HG02642 (cell line): ENCODE data around the gene SDHA.
A peak's percentile ranks its signal among the peaks of the same experiment; 100 is the strongest.
"Not testable (repeated sequence)": the region's sequence is repeated elsewhere in the genome, so short reads cannot be mapped to it uniquely, and the experiment has no call there.

Source experiments
- ATAC-seq: cut with Tn5 transposase; IDR thresholded peaks from one replicate; pipeline ENCODE4 v1.9.1; 2021; ENCODE audit warnings: mild to moderate bottlenecking; ENCODE audit not compliant: unreplicated experiment, poor library complexity

SDHA gene

DNA sequence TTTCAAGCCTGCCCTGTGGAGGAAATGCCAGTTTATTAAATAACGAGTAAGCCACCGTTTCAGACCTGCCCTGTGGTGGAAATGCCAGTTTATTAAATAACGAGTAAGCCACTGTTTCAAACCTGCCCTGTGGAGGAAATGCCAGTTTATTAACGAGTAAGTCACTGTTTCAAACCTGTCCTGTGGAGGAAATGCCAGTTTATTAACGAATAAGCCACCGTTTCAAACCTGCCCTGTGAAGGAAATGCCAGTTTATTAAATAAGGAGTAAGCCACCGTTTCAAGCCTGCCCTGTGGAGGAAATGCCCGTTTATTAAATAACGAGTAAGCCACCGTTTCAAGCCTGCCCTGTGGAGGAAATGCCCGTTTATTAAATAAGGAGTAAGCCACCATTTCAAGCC lies 33.9 kb downstream of the SDHA start:
- ATAC-seq, result not testable (repeated sequence)

DNA sequence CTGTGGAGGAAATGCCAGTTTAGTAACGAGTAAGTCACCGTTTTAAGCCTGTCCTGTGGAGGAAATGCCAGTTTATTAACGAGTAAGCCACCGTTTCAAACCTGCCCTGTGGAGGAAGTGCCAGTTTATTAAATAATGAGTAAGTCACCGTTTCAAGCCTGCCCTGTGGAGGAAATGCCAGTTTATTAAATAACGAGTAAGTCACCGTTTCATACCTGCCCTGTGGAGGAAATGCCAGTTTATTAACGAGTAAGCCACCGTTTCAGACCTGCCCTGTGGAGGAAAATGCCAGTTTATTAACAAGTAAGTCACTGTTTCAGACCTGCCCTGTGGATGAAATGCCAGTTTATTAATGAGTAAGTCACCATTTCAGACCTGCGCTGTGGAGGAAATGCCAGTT lies 34.4 kb downstream of the SDHA start:
- ATAC-seq, result no peak

DNA sequence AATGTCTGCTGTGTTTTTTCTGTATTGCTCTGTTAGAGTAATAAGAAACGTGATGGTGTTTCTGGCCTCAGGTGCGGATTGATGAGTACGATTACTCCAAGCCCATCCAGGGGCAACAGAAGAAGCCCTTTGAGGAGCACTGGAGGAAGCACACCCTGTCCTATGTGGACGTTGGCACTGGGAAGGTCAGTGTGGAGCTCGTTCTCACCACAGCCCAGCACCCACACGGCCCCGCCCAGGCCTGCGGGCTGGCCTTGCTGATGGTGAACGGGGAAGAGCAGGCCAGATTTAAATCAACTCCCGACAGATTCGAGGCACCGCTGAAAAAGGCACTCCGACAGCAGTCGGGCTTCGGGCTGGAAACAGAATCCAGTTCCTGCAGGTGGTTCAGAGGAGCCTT lies 36.2 kb downstream of the SDHA start:
- not testable (repeated sequence) for ATAC-seq

GRCh38 chr5:255116-255515 lies 37.0 kb downstream of the SDHA start:
- not testable (repeated sequence) for ATAC-seq

- not testable (repeated sequence) for ATAC-seq
Measured at GRCh38 chr5:256347-256746, 38.2 kb downstream of the SDHA start.

- no peak for ATAC-seq
Measured at GRCh38 chr5:257148-257547, 39.0 kb downstream of the SDHA start.

DNA sequence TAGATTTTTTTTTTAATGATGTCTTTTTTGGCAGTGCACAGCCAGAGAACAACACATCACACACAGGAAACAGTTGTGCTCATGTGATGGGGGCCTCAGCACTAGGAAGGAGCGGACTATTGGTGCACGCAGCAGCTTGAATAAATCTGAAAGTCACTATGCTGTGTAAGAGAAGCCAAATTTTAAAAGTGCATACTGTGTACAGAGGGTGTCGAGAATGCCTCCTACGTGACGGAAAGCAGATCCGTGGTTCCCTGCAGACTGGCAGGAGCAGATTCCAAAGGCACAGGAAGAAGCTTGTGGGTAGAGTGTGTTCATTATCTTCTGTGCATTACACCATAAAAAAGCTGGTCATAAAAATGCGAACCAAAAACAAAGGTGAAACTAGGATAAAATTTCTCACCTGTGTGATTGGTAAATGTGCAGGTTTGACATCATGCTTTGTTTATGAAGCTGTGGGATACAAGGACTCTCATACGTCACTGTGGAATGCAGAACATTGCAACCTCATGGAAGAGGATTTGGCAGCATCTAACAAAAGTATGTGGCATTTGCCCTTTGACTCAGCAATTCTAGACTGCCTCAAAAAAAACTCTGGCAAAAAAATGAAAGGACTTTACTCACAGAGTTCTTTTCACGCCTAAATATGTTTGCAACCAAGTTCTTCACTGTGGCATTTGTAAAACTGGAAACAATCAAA lies 45.3 kb downstream of the SDHA start:
- not testable (repeated sequence) for ATAC-seq

GRCh38 chr5:264338-264737 lies 46.2 kb downstream of the SDHA start:
- ATAC-seq, result no peak

DNA sequence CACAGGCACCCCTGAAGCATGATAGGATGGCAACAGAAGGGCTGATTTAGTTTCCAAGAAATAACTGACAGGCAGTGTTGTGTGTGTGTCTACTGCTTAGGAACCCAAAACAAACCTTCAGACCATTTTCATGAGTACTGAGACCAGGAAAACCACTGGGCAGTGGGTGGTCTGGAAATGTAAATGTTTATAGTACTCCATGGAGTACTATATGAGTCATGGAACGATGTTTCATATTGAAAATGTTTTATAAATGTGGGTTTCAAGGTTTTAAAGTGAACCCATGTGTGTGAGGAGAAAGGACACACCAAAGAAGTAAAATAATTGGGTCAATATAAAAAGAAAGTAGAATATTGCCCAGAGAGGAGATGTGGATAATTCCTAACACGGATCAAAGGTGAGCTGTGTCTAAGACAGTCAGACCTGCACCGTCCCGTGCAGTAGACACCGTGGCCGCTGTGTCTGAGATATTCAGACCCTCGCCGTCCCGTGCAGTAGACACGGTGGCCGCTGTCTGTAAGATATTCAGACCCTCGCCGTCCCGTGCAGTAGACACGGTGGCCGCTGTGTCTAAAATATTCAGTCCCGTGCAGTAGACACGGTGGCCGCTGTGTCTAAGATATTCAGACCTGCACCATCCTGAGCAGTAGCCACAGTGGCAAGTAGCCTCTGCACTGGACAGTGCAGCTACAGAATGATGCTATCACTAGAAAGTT lies 48.3 kb downstream of the SDHA start:
- ATAC-seq, result not testable (repeated sequence)

DNA sequence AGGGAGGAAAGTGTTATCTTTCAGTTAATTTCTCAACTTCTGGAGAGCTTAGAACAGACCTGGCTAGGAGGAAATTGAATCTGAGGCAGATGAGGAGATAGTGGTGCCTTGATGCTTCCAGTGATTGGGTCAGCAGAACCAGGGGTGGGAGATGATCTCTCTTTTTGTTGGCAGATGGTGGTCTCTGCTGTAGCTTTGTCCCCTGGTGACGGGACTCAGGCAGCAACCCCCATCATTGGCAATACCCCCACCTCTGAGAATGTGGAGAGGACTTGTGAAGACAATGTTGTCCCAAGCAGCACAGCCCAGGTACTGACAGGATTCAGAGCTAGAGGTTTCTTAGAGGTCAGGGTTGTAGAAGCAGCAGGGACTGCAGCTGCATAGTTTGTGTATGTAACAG lies 49.6 kb downstream of the SDHA start:
- no peak for ATAC-seq

- ATAC-seq, result no peak
Measured at GRCh38 chr5:270340-270739, 52.2 kb downstream of the SDHA start.

- peak; percentile 1 for ATAC-seq
Measured at GRCh38 chr5:271828-272167, 53.7 kb downstream of the SDHA start.

DNA sequence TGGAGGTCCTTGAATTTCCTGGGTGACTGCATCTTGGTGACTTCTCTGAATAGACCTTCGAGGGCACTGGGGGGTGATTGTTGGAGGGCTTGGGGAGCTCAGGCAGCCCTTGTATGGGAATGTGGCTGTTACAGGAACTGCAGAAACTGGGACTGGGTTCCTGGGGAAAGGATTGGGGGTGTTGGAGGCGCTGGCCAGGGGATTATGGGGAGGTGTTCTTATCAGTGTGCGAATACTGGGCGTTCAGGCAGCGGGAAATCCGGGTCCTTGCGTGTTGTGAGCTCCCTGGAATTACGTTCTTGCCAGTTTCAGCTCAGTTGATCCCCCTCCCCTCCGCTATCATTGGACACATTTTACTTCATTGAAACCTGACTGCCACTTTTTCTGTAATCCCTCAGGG lies 55.0 kb downstream of the SDHA start:
- ATAC-seq, result not testable (repeated sequence)

- not testable (repeated sequence) for ATAC-seq
Measured at GRCh38 chr5:273491-273890, 55.4 kb downstream of the SDHA start.

DNA sequence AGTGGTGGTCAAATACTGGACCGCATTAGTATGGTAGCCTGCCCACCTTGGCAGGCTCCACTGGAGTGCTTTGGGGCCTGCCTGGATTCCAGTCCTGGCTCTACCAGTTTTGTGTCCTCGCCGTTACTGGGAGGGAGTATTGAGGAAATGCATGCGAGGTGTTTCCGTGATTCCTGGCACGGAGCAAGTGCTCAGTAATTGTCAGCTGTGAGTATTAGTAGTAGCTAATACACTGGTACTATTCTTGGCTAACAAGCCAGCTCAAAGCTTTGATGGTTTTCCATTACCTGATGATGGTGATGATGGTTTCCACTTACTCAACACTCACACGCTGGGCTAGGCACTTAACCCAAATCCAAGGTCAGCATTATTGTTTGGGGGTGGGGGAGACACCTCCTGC lies 56.2 kb downstream of the SDHA start:
- ATAC-seq, result not testable (repeated sequence)

DNA sequence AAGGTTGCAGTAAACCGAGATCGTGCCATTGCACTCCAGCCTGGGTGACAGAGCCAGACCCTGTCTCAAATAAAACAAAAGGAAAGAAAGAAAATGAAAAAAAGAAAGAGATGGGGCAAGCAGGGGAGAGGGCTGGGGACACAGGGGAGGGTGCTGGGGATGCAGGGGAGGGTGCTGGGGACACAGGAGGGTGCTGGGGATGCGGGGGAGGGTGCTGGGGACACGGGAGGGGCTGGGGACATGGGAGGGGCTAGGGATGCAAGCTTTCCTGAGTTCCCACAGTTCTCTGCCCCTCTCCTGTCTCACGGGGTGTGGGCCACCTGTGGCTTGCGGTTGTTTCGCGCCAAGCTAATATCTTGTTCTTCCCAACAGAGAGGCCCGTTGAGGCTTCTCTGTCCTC lies 60.5 kb downstream of the SDHA start:
- ATAC-seq, result no peak

DNA sequence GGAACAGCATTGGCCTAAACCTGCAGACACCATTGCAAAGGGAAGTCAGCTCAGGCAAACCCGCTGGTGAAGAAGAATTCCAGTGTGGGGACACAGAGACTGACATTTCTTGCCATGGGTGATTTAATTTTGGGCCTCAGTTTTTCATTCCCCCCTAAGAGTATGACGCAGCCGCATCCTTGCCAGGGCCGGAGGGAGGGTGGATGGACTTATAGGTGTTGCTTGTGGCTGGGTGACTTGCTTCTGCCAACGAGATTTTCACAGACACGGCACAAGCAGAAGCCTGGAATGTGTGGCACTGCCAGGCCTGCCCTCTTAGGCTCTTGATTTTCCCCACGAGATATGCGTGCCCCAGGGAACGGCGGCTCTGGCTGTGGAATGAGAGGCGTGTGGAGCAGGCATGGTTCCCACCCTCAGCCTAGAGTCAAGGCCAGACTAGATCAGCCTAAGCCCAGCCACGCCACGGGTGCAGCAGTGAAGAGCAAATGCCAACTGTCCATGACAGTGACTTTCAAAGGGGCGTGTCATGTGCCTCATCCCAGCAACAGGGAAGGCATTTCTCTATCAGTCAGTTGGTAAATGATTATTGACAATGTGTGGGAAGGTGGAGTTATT lies 61.0 kb downstream of the SDHA start:
- ATAC-seq, result not testable (repeated sequence)

DNA sequence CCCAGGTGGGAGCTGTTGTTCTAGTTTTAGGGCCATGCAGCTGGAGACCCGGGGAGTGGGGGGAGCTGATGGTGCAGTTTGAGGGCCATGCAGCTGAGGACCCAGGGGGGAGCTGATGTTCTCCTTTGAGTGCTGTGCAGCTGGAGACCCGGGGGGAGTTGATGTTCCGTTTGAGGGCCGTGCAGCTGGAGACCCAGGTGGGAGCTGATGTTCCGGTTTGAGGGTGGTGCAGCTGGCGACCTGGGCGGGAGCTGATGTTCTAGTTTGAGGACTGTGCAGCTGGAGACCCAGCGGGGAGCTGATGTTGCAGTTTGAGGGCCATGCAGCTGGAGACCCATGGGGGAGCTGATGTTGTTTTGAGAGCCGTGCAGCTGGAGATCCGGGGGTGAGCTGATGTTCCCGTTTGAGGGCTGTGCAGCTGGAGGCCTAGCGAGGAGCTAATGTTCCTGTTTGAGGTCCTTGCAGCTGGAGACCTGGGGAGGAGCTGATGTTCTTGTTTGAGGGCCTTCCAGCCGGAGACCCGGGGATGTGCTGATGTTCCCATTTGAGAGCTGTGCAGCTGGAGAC lies 68.0 kb downstream of the SDHA start:
- ATAC-seq, result no peak

DNA sequence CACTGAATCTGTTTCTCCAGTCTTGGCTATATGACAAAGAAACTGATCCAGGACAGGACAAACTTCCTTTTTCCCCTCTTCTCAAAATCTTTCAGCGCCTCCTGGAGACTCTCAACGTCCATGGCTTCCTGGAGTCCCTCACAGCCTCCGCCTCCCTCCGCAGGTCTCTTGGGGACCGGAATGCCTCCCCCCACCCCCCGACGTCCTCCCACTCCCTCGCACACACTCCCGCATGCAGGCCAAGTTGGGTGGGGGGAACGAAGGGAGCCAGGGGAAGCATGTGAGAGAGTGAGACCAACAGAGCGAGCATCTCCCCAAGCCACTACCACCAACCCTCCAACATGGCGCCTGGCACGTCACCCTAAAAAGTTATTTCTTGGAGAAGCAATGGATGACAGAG lies 72.1 kb downstream of the SDHA start:
- not testable (repeated sequence) for ATAC-seq

- not testable (repeated sequence) for ATAC-seq
Measured at GRCh38 chr5:291345-291744, 73.2 kb downstream of the SDHA start.

- ATAC-seq, result not testable (repeated sequence)
Measured at GRCh38 chr5:294788-295187, 76.7 kb downstream of the SDHA start.
